GM18873 (cell line): Measurements from ENCODE around the gene GNGT1.

Experiments
- ATAC-seq: cut with Tn5 transposase; IDR thresholded peaks from one replicate; pipeline ENCODE4 v1.9.1; 2021; ENCODE audit warnings: mild to moderate bottlenecking, moderate library complexity, moderate number of reproducible peaks; ENCODE audit not compliant: unreplicated experiment, low FRiP score

GNGT1 gene

DNA sequence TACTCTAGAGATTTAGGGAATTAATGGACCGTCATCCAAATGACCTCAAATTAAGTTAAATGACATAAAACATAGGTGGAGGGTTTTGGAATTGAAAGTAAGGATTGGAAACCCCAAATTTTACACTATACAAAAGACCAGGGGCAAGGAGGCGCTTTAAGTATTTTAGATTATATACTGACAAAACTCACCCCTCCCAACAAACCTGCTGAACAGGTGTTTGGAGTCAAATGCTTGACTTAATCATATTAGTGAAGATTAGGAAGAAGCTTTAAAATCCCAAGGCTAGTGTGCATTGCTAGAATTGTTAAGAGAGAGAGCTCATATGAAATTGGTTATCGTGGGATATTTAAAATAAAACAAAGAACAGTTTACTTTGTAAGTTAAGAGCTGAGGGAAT is at the start of gene GNGT1:
Gene GNGT1, plus strand, starts transcription at position 301 of the 400 bp plus-strand sequence. CDS start 180 bp downstream, outside the sequence.
- no peak for ATAC-seq

- ATAC-seq = no peak
Observed at GRCh38 chr7:93858857-93859256, 47.5 kb upstream of the GNGT1 start.

GRCh38 chr7:93860261-93860660 is 46.1 kb upstream of the GNGT1 start:
- no peak for ATAC-seq

- no peak for ATAC-seq
Observed at GRCh38 chr7:93861325-93861949, 44.9 kb upstream of the GNGT1 start.

DNA sequence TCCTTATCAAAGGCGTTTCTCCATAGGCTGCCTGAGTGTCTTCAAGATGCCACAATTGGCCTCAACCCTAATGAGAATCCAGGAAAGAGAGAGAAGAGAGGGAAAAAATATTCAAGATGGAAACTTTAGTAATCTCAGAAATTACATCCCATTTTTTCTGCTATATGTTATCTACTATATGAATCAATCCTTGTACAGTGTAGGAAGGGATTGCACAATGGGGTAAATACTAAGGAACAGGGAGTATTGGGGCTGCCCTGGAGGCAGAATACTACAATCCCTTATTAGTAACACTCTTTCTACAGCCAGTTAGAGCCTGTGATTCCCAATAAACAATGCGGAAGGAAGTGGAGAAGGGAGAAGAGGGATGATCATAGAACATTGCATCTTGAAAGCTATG is 43.7 kb upstream of the GNGT1 start:
- ATAC-seq = no peak

- ATAC-seq = no peak
Observed at GRCh38 chr7:93866886-93867285, 39.5 kb upstream of the GNGT1 start.

DNA sequence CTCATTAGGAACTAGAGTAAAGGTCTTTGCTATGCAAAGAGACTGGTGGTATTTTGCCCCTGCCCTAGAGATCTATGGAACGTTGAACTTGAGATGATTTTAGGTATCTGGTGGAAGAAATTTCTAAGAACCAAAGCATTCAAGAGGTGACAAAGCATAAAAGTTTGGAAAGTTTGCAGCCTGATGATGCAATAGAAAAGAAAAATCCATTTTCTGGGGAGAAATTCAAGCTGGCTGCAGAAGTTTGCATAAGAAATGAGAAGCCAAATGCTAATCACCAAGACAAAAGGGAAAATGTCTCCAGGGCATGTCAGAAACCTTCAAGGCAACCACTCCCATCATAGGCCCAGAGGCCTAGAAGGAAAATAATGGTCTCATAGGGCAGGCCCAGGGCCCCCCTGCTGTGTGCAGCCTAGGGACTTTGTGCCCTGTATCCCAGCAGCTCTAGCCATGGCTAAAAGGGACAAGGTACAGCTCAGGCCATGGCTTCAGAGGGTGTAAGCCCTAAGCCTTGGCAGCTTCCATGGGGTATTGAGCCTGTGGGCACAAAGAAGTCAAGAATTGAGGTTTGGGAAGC is 32.3 kb upstream of the GNGT1 start:
- no peak for ATAC-seq

- ATAC-seq = no peak
Observed at GRCh38 chr7:93877742-93878141, 28.6 kb upstream of the GNGT1 start.

DNA sequence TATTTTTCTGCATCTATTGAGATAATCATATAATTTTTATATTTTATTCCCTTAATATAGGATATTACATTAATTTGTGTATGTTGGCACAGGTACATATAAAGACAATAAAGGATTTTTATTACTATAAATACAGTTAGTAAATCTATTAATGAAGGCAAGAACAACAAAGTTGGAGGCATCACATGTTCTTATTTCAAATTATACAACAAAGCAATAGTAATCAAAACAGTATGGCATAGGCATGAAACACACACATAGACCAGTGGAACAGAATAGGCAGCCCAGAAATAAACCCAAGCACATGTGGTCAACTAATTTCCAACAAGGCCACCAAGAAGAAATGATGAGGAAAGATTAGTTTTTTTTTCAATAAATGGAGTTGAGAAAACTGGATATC is 27.0 kb upstream of the GNGT1 start:
- no peak for ATAC-seq

GRCh38 chr7:93882468-93882867 is 23.9 kb upstream of the GNGT1 start:
- no peak for ATAC-seq

- no peak for ATAC-seq
Observed at GRCh38 chr7:93883078-93883916, 23.1 kb upstream of the GNGT1 start.

DNA sequence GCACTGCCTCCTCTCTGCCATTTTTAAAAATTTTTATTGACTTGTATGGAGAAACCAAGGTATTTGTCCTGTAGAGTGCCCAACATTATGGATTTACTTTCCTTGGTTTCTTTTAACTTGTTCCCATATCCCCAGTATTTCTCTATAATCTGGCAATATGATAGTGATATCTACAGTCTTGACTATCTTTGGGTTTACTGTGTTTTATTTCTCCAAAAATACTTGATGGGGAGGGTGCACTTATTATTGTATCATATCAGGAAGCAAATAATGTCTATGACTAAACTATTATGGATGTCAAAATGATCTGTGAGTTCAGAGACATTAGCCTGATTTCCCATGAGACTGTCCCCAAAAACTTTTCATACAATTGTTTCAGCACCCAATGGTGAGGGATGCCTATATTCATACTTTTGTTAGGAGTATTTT is 22.4 kb upstream of the GNGT1 start:
- no peak for ATAC-seq

- ATAC-seq = no peak
Observed at GRCh38 chr7:93884541-93884940, 21.8 kb upstream of the GNGT1 start.

DNA sequence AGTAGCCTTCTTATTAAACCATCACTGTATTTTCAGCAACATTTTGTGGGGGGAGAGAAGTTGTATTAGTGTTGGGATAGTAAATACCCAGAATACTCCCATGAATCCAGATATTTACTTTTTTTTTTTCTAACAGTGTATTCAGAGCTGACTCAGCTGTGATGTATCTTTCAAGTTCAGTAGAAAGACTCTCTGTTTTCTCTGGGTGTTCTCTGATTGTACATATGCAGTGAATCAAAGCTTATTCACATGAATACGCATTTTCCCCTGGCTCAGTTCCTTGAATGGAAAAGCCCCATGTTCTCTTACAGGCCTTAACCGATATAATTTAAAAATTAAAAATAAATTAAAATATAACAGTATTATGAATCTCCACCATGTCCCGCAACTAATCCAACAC is 17.1 kb upstream of the GNGT1 start:
- no peak for ATAC-seq

DNA sequence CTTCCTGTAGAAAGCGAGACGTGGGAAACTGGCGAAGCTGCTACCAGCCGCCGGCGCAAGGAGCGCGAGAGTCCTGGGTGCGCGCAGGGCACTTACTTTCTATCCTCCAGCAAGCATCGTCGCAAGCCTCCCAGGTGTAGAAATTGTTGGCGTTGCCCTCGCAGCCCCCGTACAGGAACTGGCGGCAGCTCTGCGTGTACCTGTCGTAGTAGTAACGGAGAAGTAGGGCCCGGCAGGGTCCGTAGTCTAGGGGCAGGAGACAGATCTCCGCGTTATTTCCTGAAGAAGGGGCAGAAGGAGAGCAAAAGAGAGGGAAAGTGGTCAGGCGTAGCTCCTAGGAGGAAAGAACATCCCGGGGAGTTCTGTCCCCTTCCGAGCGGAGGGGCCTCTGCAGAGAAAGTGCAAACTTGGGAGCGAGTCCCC is 16.3 kb upstream of the GNGT1 start:
- ATAC-seq = no peak

GRCh38 chr7:93890464-93891068 is 15.8 kb upstream of the GNGT1 start, which contains the start of gene TFPI2:
Gene TFPI2 (minus strand): TSS chr7:93890753. CDS start chr7:93890678, 75 bp downstream.
- ATAC-seq = no peak

DNA sequence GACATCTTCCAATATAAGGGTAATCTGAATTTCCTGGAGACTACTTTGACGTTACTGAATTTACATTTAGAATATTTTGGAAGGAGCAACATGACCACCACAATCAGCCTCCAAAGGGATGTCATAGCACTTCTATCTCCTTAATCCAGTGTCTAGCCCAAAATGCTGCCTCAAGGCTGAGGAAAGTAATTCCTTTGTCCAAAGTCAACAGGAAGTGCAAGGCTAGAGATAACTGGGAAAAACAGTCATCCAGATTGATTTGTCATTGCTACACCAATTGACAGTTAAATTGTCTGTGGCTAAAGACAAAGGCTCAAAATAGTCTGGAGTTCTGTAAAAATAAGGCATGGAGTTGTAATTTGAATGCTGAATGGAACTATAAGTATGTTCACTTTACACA is 11.9 kb upstream of the GNGT1 start:
- ATAC-seq = no peak

GRCh38 chr7:93894966-93895640 is 11.3 kb upstream of the GNGT1 start:
- no peak for ATAC-seq

DNA sequence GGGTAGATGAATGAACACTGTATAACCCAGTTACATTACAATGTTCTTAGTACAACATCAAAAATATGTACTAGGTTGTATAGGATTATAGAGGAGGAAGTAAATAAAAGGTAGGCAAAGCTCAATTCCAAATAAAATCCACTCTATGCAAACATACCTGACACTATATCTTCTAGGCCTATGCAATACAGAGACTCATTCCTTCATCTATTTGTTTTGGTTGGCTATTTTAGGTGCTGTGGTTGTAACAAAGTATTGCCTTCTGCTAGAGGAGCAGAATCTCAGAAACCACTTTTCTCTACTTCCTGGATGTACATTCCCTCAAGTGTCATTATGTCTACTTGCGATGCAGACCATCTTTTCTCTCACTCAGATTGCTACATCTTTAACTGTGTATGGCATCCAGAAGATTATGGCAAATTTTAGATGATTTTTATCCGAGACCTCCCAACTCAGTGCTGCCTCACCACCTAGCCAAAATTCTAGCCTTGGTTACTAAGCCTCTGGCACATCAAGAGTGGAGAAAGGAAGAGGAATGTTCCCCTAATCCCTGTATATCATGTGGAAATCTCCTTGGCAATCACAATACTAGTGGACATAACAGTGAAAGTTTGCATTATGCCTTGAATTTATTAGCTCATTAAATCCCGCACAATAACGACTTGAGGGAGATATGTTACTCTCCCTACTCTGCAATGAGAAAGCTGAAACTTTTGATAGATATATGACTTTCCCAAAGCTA is 10.3 kb upstream of the GNGT1 start:
- no peak for ATAC-seq

DNA sequence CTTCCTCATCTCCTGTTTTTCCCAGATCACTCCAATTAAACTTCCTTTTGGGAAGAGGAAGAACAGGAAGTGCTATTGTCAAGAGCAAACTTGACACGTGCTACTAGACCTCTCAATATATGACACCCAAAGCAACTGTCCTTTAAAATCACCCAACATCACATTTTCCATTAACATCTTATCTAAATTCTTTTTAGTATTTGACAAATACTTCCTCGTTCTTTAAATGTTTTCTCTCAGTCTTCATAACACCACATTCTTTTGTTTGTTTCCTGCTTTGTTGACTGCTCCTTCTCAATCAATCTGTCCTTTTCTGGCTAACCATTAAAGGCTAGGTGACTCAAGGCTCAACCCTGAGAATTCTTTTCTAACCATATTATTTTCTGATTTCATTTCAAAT is 8.7 kb upstream of the GNGT1 start:
- no peak for ATAC-seq
